GM12872 (cell line): ENCODE data around the gene B3GNT7.
A peak's percentile ranks its signal among the peaks of the same experiment; 100 is the strongest.

Experiments
- TF ChIP-seq, protein P1 (sequence below): IDR thresholded peaks from 3 replicates; pipeline ENCODE4 v1.5.1; 2011; ENCODE audit warnings: low read depth, mild to moderate bottlenecking, low read length, moderate library complexity; ENCODE audit not compliant: insufficient read depth

The B3GNT7 gene

DNA sequence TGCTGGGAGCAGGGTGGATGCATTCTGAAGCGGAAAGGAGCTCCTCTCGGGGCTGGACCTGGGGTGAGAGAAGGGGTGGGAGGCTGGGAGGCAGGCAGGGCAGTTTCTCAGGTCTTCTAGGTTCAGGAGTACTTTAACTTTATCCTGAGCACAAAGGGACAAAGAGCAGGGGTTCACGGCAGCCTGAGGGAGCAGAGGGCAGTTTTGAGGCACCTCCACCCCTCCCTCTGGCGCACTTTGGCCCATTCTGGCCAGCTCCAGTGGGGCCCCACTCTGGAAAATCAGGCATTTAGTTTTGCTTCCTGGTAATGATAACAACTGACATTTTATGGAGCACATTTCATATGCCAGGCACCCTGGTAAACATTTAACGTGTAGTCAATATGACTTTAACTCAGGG lies 14.3 kb downstream of the B3GNT7 start:
- TF ChIP-seq, protein P1, sequence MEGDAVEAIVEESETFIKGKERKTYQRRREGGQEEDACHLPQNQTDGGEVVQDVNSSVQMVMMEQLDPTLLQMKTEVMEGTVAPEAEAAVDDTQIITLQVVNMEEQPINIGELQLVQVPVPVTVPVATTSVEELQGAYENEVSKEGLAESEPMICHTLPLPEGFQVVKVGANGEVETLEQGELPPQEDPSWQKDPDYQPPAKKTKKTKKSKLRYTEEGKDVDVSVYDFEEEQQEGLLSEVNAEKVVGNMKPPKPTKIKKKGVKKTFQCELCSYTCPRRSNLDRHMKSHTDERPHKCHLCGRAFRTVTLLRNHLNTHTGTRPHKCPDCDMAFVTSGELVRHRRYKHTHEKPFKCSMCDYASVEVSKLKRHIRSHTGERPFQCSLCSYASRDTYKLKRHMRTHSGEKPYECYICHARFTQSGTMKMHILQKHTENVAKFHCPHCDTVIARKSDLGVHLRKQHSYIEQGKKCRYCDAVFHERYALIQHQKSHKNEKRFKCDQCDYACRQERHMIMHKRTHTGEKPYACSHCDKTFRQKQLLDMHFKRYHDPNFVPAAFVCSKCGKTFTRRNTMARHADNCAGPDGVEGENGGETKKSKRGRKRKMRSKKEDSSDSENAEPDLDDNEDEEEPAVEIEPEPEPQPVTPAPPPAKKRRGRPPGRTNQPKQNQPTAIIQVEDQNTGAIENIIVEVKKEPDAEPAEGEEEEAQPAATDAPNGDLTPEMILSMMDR, result no peak

DNA sequence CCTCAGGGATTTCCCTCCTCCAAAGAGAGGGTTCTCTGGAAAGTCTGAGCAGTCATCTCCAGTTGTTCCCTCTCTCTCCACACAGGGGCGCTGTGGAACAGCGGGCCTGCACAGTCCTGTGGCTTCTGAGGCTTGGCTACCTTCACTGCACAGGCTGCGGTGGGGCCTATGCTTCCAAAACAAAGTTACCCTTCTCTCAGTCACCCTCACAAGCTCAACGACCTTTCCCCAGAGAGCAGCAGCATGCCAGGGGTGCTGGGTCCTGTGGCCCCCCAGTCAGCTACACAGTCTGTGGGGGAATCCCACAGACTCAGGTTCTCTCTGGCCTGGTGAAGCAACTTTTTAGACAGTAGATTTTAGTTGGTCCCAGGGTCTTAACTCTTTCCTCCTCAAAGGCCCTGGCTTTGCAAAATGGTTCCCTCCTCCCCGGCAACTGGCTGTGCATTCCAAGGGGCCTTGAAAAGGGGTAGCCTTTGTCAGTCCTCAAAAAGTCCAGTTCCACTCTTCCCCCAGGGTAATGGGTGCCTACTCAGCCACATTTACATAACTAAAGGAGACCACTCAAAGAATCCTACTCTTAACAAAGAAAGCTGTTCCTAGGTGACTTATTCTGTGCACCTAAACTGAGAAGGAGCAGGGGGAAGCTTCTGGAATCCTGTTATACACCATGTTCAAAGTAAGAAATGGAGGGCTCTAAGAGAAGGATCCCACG lies 14.9 kb downstream of the B3GNT7 start:
- TF ChIP-seq, protein P1, result peak; percentile 62

DNA sequence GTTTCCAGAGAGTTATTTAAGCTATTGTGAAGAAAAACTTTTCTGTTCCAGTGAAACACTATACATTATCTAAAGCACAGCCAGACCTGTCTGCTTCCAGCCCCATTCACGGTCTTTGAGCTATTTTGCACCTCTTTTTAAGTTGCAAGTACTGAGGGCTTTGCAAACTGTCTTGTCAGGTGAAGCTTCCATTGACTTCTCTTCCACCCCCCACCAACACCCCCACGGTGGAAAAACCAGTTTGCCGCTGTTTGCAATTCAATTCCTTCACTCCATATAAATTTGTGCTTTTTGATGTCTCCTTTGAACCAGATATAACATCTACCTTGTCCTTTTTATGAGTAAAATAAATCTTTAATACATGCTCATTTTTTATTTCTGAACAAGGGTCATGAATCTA lies 15.7 kb downstream of the B3GNT7 start:
- TF ChIP-seq, protein P1, result no peak

DNA sequence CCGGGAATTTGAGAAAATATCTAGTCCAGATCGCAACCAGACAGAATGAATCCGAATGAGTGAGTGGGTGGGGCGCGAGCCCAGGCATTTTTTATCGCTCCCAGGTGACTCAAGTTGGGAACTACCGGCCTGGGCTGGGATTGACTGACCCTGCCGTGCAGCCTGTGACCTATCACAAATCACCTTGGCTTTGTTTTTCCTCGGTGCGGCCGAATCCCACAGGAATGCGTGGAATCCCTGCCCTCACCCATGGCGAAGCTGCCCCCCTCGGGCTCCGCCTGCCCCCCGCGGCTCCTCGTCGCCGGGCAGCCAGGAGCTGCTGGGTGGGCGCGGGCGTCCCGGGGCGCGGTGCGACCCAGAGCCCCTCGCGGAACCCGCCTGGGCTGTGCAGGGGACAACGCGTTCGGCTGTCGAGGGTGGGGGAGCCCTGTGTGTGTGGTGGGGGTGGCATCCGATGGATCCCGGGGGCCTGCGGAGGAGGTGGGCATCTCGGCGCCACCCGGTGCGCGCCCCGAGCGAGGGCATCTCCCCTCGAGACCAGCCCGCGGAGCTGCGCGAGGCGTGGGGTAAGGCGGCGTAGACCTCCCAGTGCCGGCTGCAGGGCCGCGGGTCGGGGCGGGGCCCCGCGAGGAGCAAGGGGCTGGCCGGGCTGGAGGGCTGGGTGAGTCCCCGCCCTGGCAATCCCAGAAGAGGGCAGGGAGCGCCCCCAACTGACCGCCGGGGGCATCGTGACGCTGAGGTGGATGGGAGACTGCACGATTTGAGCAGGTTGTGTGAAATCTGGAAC lies 16.5 kb downstream of the B3GNT7 start:
- TF ChIP-seq, protein P1, result peak; percentile 98

DNA sequence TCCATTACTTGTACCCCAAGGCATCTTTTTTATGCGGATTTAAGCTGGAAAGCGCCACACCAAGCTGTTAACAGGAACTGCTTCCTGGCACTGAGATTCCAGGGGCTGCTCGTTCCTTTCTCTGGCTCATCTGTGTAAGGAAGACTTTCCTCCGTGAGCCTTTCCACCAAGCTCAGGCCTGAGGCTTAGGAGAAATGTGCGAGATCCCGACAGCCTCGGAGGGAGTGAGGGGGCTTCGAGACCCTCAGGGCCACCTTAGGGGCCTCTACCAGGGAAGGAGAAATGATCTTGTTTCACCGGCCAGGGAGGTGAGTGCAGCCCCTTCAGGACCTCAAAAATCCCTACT lies 17.1 kb downstream of the B3GNT7 start:
- TF ChIP-seq, protein P1, result no peak

DNA sequence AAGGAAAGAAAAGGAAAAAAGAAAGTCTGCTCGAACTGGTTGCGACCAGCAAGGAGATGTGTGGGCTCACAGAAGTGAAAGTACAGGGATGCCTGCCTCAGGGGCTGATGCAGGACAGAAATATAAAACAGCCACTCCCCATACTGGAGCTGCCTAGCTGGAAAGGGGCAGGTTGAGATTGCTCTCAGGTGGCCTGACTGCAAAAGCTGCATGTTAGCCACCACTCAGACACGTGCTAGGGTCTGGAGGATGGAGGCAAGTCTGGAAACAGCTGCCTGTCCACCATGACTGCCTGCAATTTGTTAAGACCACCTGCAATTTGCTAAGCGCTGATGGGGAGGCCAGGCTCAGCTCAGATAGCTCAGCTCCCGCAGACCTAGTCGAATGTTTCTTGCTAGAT lies 17.9 kb downstream of the B3GNT7 start:
- TF ChIP-seq, protein P1, result no peak

DNA sequence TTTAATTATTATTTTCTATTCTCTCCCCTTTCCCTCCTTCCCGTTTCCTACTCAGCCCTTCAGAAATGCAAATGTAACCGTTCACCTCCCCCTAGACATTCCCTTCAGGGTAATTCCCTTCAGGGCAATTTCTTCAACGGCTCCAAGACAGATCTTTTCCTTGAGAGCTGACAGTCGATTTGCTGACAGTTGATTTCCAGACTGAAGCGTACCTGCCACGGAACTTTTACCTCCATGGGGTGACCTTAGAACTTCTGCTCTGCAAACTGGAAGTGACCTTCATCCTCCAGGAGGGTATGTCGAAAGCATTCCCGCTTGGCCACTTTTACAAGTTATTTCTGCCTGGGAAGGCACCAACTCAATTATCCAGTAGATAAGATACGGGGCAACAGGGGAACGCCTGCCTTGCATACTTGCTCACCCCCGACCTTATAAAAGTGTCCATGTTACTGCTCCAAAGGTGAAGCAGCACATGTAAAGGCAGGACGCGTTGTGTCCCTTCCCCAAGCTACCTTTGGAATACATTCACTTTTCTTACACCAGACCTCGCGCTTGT lies 18.5 kb downstream of the B3GNT7 start:
- TF ChIP-seq, protein P1, result no peak
